Central memory CD8-positive, alpha-beta T cell (primary cell): Measurements from ENCODE around the gene SNAI1.

ENCODE experiments used
- ATAC-seq: fragments of 150-1000 bp; cut with Tn5 transposase; replicated peaks from 2 replicates; pipeline ENCODE4 v1.10.0; 2022; ENCODE audit warnings: mild to moderate bottlenecking, moderate FRiP score, moderate number of reproducible peaks; ENCODE audit not compliant: poor library complexity, severe bottlenecking; ENCODE audit errors: extremely low read depth
- DNase-seq, 2 donors: peaks; one replicate each; pipeline ENCODE4 v3.0.0; 2021; ENCODE audit warnings: low spot score in 2 of 2
- H3K27ac Mint-ChIP-seq: one replicate; pipeline ENCODE4 v1.8.0; 2022; ENCODE audit warnings: low read depth, mild to moderate bottlenecking, moderate library complexity, mixed read lengths
- H3K27me3 Mint-ChIP-seq: one replicate; pipeline ENCODE4 v1.8.0; 2022; ENCODE audit warnings: mixed read lengths
- H3K36me3 Mint-ChIP-seq: one replicate; pipeline ENCODE4 v1.8.0; 2022; ENCODE audit warnings: mild to moderate bottlenecking, moderate library complexity, mixed read lengths; ENCODE audit not compliant: insufficient read depth
- H3K4me1 Mint-ChIP-seq: one replicate; pipeline ENCODE4 v1.8.0; 2022; ENCODE audit warnings: mixed read lengths
- H3K4me3 Mint-ChIP-seq: one replicate; pipeline ENCODE4 v1.8.0; 2022; ENCODE audit warnings: mild to moderate bottlenecking, moderate library complexity, mixed read lengths
- H3K9me3 Mint-ChIP-seq: one replicate; pipeline ENCODE4 v1.8.0; 2022; ENCODE audit warnings: mixed read lengths

SNAI1 gene

GRCh38 chr20:50014570-50015562 is 32.1 kb downstream of the SNAI1 start:
- H3K4me1 Mint-ChIP-seq, result no peaks in the 10 kb centered on the region
- H3K9me3 Mint-ChIP-seq, result no peaks in the 10 kb centered on the region
- no peak overlapping the region for H3K4me3 Mint-ChIP-seq

DNA sequence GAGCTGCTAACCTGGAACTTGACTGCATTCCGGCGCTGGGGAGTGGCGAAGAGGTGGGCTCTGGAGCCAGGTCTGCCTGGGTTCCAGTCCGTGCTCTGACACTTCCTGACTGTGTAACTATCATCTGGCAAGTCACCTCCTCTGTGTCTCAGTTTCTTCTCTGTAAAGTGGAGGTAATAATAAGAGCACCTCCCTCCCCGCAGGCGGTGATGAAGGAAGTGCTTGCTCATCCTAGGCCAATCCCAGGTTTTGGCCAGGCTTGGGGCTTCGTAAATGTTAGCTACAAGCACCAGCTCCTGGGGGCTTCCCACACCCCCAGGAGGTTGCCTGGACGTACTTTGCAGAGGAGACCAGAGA is 32.8 kb downstream of the SNAI1 start:
- H3K36me3 Mint-ChIP-seq, result no peaks in the 10 kb centered on the region
- ATAC-seq (no peak), DNase-seq (no peak)
- H3K27ac Mint-ChIP-seq, result no peak overlapping the region
- H3K4me3 Mint-ChIP-seq, result no peak overlapping the region
- no peaks in the 10 kb centered on the region for H3K4me1 Mint-ChIP-seq
- H3K27me3 Mint-ChIP-seq, result peaks cover 11% of the 10 kb centered on the region
- no peaks in the 10 kb centered on the region for H3K9me3 Mint-ChIP-seq

More at GRCh38 chr20:50014570-50015562, 32.1 kb downstream of the SNAI1 start:
- H3K36me3 Mint-ChIP-seq, result no peaks in the 10 kb centered on the region
- DNase-seq (no peak), ATAC-seq (no peak)
- no peak overlapping the region for H3K27ac Mint-ChIP-seq
- H3K27me3 Mint-ChIP-seq, result peaks cover 11% of the 10 kb centered on the region

DNA sequence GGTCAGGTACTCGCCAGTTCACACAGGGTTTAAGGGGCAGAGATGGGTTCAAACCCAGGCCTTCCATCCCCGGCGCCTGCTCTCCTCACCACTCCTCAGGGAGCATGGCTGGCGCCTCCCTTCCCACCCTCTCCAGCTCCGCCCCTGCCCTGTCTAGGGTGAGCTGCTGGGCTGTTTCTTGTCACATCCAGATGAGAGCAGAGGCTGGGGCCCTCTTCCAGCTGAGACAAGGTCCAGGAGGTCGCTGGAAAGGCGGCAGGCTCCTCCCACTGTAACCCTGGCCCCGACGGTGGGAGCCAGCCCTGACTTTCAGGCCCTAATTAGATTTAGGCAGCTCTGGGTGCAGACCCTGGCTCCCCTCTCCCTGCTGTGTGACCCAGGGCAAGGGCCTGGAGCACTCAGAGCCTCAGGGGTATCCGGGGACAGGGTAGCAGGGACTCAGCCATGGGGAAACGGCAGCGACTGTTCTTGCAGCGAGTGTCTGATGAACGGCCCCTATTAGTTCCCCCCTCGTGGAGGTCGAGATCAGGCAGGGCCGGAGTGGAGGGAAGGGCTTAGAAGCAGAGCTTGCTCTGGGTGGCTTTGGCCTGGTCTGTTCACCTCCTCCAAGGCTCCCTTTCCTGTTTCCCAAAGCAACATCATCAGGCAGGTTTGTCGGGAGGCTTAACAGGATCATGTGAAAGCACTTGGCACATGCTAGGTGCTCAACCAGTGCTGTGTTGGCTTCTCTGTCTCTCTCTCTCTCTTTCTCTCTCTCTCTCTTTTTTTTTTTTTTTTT is 33.4 kb downstream of the SNAI1 start:
- Mint-ChIP-seq H3K27ac (no peak overlapping the region), H3K4me3 (no peak overlapping the region), H3K9me3 (no peaks in the 10 kb centered on the region), H3K4me1 (no peaks in the 10 kb centered on the region), H3K36me3 (no peaks in the 10 kb centered on the region), H3K27me3 (peaks cover 11% of the 10 kb centered on the region)
- no peak for ATAC-seq
- no peak for DNase-seq

- DNase-seq (no peak), ATAC-seq (no peak)
- H3K27ac Mint-ChIP-seq, result no peak overlapping the region
- no peaks in the 10 kb centered on the region for H3K4me1 Mint-ChIP-seq
- H3K36me3 Mint-ChIP-seq, result no peaks in the 10 kb centered on the region
- H3K27me3 Mint-ChIP-seq, result peaks cover 11% of the 10 kb centered on the region
- no peaks in the 10 kb centered on the region for H3K9me3 Mint-ChIP-seq
- H3K4me3 Mint-ChIP-seq, result no peak overlapping the region
Observed at GRCh38 chr20:50017160-50017559, 34.4 kb downstream of the SNAI1 start.

DNA sequence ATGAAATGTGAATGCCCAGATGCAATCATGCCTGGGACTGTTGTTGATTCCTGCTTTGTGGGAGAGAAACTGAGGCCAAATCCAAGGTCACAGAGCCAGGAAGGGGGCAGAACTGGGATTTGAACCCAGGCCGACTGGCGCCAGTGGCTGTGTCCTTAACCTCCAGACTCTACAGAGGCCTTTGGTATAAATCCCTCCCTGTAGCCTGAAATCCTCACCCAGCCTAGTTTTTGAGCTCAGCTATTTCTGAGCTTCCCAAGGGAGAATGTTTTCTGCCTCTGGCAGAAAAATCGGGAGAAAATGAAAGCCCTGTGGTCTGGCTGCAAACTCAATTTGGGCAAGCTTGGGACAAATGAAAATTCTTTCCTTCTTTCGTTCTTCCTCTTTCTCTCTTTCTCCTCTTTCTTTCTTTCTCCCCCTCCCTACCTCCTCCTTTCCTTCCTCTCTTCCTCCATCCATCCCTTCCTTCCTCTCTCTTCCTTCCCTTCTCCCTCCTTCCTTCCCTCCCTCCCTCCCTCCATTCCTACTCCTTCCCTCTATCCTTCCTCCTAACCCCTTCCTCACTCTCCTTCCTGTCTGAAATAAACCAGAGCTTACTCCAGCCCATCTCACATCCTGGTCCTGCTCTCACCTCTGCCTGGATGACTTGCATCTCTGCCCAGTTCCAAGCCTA is 34.9 kb downstream of the SNAI1 start:
- H3K36me3 Mint-ChIP-seq, result no peaks in the 10 kb centered on the region
- ATAC-seq, result no peak
- H3K4me1 Mint-ChIP-seq, result no peaks in the 10 kb centered on the region
- no peak for DNase-seq
- no peaks in the 10 kb centered on the region for H3K9me3 Mint-ChIP-seq
- H3K27me3 Mint-ChIP-seq, result peaks cover 11% of the 10 kb centered on the region
- no peak overlapping the region for H3K4me3 Mint-ChIP-seq
- H3K27ac Mint-ChIP-seq, result no peak overlapping the region

GRCh38 chr20:50019466-50020256 is 36.9 kb downstream of the SNAI1 start:
- Mint-ChIP-seq H3K27me3 (peaks cover 11% of the 10 kb centered on the region), H3K4me1 (no peaks in the 10 kb centered on the region), H3K4me3 (no peak overlapping the region), H3K36me3 (no peaks in the 10 kb centered on the region), H3K9me3 (no peaks in the 10 kb centered on the region), H3K27ac (no peak overlapping the region)
- DNase-seq (no peak), ATAC-seq (no peak)

DNA sequence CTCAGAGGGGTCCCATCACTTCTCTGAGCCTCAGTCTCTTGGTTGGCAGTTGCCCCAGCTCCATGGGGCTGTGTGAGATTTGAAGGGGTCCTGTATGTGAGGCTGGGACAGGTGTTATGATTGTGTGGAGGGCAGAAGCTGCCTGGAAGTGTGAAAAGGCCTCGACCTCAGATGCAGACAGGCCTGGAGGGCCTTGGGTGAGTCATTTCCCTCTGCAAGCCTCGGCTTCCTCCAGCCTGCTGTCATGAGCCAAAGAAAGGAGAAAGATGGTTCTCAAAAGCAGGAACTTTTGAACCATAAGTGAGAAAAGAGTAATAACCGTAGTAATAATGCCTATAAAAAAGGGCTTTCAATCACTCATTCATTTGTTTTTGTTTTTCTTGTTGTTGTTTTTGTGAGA is 37.5 kb downstream of the SNAI1 start:
- Mint-ChIP-seq H3K27ac (no peak overlapping the region), H3K36me3 (no peaks in the 10 kb centered on the region), H3K4me1 (no peaks in the 10 kb centered on the region), H3K9me3 (no peaks in the 10 kb centered on the region), H3K4me3 (no peak overlapping the region), H3K27me3 (peaks cover 11% of the 10 kb centered on the region)
- ATAC-seq, result no peak
- DNase-seq, result no peak

DNA sequence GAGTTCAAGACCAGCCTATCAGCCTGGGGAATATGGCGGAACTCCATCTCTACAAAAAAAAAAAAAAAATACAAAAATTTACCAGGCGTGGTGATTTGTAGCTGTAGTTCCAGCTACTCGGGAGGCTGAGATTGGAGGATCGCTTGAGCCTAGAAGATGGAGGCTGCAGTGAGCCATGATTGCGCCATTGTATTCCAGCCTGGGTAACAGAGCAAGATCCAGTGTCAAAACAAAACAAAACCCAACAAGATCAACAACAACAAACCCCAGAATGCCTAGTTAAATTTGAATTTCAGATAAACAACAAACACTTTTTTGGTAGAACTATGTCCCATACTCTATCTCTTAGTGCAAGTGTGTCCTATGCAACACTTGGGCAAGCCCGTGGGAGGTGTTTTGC is 39.9 kb downstream of the SNAI1 start:
- no peaks in the 10 kb centered on the region for H3K4me1 Mint-ChIP-seq
- DNase-seq, result no peak
- no peak for ATAC-seq
- no peaks in the 10 kb centered on the region for H3K9me3 Mint-ChIP-seq
- no peak overlapping the region for H3K27ac Mint-ChIP-seq
- H3K4me3 Mint-ChIP-seq, result no peak overlapping the region
- H3K27me3 Mint-ChIP-seq, result peaks cover 8% of the 10 kb centered on the region
- H3K36me3 Mint-ChIP-seq, result no peaks in the 10 kb centered on the region

- Mint-ChIP-seq H3K36me3 (no peaks in the 10 kb centered on the region), H3K9me3 (no peaks in the 10 kb centered on the region), H3K4me1 (no peaks in the 10 kb centered on the region), H3K27ac (no peak overlapping the region), H3K4me3 (no peak overlapping the region), H3K27me3 (peaks cover 3% of the 10 kb centered on the region)
- DNase-seq, result no peak
- ATAC-seq, result no peak
Observed at GRCh38 chr20:50023116-50023805, 40.5 kb downstream of the SNAI1 start.

DNA sequence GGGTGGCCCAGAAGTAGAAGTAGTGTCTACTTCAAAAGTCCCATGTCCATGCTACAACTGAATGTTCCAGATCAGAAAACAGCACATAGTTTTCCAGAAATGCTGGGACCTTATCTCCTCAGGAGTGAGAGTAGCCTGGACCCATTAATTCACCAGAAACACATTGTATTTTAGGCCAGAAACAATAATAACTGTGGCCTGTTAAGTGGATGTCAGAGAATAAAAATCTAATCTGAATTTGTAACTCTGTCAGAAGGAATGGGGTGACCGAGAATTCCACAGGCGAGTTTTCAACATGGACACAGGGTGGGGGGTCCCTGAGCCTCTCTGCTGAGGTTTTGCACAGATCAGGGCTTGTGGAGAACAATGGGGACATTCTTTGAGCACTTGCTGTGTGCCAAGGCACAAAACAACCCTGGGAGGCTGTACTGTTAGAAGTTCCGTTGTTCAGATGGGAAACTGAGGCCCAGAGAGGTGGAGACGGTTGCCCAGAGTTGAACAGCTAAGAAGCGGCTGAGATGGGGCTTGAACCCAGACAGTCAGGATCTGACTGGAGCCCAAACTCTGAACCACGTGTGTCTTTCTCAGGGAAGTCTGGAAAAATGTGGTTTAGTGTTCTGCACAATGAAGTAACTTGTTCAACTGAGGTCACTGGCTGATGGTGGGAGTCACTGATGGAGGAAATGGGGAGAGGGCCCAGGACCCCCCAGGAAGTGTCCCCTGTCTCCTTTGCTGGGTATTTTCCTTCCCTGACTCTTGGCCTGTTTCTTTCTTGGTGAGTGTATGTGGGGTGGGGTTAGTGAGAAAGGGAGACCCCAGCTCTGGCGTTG is 44.2 kb downstream of the SNAI1 start:
- Mint-ChIP-seq H3K4me3 (no peak overlapping the region), H3K9me3 (no peaks in the 10 kb centered on the region), H3K27me3 (peaks cover 18% of the 10 kb centered on the region), H3K36me3 (no peaks in the 10 kb centered on the region), H3K4me1 (no peaks in the 10 kb centered on the region), H3K27ac (no peak overlapping the region)
- ATAC-seq (no peak), DNase-seq (no peak)

- no peak for DNase-seq
Observed at GRCh38 chr20:50027611-50028105, 44.9 kb downstream of the SNAI1 start.

More at GRCh38 chr20:50027611-50028105, 44.9 kb downstream of the SNAI1 start:
- Mint-ChIP-seq H3K4me1 (no peaks in the 10 kb centered on the region), H3K9me3 (no peaks in the 10 kb centered on the region), H3K27me3 (peaks cover 18% of the 10 kb centered on the region), H3K4me3 (no peak overlapping the region), H3K27ac (no peak overlapping the region), H3K36me3 (no peaks in the 10 kb centered on the region)
- no peak for ATAC-seq
